HG03558 (cell line): ENCODE measurements around the gene MRAP2.
"Not testable (repeated sequence)": the region's sequence is repeated elsewhere in the genome, so short reads cannot be mapped to it uniquely, and the experiment has no call there.

Source experiments
- ATAC-seq: cut with Tn5 transposase; IDR thresholded peaks from one replicate; pipeline ENCODE4 v1.9.1; 2021; ENCODE audit warnings: moderate number of reproducible peaks; ENCODE audit not compliant: unreplicated experiment; ENCODE audit errors: extremely low read depth

Gene MRAP2

DNA sequence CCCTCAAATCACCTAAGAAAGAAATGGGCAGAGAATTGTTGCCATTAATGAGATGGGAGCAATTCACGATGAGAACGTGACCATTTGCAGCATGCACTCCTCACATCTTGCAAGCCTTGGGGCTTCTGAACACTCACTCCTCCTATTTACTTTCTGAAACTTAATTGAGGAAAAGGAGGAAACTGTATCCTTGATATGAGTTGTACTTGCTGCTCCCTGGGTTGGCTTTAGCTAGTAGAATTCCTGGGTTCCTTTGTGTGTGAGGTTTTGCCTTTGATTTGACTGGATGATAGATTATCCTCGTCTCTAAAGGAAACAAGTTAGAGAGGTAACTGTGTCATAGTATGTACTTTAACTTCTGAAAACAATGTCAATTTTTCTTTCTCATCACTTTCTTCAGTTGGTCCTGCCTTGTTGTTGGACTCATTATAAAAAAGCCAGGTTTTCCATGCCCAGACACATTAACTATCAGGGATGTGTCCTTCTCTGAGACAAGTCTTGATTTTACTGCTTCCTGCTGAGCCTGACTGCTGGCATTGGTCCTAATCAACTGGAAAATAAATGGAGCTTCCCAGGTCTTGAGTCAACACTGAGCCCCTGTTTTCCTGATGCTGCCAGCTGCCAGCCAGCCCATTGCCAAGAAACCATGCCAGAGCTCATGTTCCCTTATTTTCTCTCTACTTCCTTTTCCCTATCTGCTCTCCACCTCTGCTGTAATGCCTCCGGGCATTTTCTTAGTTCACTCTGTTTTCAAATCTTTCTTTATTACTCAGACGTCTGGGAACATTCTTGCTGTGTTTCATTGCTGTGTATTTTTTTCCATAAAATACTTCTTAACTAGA, 6.0 kb upstream of the MRAP2 start:
- ATAC-seq = no peak

DNA sequence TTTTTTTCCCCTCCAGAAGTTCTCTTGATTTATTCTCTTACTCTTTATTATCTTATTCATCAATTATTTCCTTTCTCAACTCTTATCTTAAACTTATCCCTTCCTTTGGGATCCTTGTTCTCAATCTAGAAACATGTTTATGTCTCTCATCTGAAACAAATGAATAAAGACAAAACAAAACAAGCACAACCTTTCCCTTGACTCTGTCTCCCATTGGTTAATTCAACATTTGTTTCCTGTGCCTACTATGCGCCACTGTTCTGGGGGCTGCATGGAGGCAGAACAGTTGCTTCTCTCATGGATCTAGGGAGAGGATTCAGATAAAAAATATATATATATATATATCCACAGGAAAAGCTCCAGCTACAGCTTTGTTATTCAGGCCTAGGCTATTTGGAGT, 5.2 kb upstream of the MRAP2 start:
- no peak for ATAC-seq

DNA sequence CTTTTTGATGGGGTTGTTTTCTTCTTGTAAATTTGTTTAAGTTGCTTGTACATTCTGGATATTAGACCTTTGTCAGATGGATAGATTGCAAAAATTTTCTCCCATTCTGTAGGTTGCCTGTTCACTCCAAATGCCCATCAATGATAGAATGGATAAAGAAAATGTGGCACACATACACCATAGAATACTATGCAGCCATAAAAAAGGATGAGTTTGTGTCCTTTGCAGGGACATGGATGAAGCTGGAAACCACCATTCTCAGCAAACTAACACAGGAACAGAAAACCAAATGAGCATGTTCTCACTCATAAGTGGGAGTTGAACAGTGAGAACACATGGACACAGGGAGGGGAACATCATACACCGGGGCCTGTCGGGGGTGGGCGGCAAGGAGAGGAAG, 1.6 kb upstream of the MRAP2 start:
- not testable (repeated sequence) for ATAC-seq

DNA sequence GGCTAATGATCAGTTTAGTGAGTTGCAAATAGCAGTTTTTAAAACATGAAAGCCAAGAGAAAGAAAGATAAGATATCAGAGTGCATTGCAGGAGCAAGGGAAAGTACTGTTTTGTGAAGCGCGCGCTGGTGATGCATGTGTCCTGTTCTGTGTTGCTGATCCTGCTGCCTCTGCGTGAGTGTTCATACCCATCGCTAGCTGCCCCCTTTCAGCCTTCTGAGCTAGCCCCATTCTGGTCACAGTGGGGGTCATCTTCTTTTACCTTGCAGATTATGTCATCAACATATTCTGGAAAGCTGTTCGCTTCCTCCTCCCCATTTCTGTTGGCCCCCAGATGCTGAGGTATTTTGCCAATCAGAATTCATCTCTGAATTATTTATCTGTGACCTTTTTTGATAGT, 1.9 kb downstream of the MRAP2 start:
- no peak for ATAC-seq

DNA sequence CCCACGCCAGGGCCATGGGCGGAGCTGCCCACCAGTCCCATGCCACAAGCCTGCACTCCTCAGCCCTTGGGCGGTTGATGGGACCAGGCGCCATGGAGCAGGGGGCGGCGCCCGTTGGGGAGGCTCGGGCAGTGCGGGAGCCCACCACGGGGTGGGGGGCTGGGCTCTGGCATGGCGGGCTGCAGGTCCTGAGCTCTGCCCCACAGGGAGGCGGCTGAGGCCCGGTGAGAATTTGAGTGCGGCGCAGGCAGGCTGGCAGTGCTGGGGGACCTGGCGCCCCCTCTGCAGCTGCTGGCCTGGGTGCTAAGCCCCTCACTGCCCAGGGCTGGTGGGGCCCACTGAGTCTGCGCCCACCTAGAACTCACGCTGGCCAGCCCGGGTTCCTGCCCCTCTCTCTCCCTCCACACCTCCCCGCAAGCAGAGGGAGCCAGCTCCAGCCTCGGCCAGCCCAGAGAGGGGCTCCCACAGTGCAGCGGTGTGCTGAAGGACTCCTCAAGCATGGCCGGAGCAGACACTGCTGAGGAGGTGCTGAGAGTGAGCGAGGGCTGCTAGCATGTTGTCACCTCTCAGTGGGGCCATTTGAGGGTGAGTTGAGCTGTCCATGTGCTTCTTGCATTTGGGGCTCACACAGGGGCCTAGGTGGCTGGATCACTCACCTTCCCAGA, 4.0 kb downstream of the MRAP2 start:
- no peak for ATAC-seq

DNA sequence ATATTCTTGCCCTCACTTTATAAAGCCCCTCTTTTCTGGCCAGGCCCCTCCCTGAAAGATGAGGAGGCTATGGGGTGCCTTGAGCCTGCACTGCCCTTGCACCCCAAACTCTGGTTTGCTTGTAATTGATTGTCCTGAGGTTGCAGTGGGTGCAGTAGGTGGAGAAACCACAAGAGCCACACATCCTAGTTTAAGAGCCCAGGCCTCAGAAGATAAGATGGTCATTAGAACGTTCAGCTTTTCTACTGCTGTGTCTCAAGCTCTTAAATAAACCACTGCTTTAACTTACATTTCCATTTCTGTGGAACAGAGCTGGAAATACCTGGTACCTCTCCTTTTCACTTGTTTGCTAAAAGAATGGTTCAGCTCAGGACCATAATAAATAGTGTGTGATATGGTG, 9.0 kb downstream of the MRAP2 start:
- no peak for ATAC-seq

DNA sequence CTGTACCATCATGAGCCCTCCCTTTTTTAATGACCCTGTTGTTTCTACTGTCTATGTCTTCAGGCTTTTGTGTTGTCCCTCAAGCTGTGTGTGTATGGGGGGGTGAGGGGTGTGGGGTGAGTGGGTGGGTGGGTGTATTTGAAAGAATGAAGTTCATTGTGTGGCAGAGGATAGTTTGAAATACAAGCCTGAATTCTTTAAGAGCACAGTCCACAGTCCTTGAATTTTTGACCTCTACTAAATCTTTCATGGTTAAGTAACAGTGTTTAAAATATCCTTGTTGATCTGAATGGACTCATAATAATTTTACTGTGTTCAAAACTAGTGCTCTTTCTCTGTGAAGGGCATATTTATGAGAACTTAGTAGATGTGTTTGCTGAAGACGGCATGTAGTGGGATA, 10.0 kb downstream of the MRAP2 start:
- no peak for ATAC-seq

DNA sequence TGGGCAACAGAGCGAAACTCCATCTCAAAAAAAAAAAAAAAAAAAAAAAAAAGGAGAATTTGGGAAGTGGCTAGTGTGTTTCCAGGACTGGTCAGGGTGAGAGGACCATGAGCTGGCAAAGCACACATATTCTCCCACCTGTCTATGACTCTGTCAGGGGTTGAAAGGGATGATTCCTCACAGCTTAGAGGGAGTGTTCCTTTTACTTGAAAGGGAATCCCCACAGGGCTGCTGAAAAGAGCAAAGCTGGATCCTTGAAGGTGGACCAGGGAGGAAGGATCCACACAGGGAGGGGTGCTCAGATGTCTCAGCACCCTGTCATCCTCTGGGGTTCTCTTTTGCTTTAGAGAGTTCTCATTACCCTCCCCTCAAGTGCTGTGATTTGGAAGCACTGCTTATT, 13.2 kb downstream of the MRAP2 start:
- no peak for ATAC-seq

DNA sequence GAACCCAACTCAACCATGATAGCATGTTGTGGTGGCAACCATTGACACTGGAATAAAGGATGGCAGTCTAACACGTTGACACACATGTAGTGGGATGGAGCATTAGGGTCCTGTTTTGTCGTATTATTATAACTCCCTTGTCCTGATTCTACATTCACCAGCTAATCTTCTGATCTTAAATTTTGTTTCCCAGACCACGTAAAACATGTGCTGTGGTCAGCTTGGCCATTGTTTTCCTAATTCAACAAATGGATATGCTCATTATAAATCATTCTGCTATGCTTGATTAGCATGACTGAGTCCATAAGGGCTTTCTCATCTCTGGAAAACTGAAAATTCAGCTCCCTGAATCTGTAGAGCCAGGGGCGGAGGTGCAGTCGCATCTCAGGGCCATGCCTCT, 15.0 kb downstream of the MRAP2 start:
- no peak for ATAC-seq

DNA sequence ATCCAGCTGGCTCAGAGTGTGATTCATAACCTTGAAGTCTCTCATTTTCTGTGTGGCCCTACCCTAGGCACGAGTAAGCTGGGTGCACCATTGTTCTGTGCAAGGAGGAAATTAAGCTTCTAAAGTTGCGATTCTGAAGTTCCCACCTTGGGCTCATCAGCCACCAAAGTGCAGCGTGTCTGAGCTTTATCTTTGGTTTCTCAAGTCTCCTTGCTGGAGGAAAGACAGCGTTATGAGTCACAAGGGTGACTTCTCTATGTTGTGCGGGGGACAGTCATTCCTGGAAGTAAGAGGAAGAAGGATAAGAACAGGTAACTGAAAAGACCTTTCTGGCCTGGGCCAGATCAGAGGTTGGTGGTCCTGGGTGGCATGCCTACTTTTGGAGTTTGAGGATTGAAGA, 16.8 kb downstream of the MRAP2 start:
- ATAC-seq = no peak

DNA sequence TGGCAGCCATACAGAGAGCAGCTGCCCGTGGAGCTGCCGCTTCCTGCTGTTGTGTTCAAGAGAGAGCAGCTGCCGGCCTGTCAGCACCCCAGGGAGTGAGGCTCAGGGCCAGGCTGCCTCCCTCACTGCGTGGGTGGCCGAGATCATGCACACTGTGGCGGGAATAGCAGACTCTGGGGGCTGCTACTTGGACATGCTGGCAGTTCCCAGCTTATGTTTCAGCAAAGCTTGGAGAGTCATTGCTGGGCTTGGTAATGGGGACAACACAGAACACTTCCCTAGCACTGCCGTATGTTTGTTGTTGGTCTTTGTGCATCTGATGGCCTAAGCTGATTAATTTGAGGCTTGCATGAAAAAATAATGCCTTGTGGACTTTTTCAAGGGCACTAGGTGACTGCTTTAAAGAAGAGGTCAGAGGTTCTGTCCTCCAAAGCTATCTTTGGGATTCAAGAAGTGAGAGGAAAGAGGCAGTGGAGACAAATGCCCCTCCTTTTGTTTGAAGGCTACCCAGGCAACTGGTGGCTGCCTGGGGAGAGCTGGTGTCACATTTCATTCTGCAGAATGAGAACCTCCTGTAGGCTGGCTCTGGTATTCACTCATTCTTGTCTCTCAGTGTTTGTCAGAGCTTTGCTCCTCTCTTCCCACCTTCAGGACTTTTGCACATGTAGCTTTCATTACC, 18.8 kb downstream of the MRAP2 start:
- no peak for ATAC-seq

DNA sequence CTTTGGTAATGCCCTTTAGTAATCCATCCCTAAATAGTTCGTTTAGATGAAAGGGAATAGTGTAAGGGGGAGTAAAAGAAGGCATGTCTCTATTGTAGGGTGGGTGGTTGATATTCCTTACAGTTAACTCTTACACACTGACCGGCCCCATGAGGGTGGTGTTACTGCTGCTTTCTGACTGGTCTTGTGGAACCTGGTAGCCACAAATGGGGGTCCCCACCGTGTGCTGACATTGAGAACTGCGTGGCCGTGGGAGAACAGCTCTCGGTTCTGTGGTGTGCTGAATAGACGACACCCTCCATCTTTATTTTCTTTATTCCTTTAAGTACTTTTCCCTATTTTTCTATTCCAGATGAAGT, 19.3 kb downstream of the MRAP2 start:
- ATAC-seq = no peak

DNA sequence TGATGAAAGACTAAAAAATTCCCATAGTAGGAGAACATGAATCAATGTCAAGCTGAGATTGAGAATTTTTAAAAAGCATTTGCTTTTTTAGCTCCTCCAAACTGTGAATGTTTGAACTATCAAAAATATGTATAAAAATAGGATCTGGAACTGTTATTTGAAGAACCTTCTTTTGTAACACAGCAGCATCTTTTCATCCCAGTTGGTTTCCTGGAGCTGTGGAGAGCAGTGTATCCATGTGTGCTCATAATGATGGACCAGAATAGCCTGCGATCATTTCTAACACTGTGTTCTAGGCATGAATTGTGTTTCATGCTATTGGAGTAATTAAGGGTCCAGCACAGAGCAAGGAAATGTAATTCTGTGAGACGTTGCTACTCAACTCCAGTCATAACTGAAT, 22.1 kb downstream of the MRAP2 start:
- no peak for ATAC-seq

DNA sequence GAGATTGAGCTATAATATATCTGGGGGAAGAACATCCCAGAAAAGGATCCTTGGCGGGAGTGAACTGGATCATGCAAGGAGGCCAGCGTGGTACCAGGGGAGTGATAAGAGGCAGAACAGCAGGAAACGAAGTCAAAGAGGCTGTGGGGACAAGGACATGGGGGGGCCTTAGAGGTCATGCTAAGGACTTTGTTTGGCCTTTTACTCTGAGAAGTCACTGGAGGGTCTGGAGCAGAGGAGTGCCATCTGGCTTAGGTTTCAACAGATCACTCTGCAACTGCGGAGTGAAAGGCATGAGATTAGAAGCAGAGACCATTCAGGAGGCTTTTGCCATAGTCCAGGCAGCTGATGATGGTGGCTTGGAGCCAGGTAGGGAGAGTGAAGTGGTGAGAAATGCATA, 24.3 kb downstream of the MRAP2 start:
- ATAC-seq = no peak

DNA sequence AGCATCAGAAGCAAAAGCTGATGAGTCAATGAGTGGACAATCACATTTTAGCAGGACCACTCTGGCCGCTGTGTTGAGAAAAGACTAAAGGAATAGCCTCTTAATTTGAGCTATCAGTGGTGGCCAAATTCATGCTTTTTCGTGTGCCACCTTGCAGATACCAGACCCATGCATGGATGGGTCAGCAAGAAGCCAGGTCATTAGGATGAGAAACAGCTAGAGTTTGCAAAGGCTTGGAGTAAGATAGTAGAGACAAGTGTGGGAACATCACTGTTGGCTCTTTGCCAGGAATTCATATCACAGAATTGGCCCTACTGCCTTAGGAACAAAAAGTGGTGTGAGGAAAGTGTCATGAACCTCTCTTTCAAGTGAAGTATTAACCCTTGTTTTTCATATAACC, 25.5 kb downstream of the MRAP2 start:
- no peak for ATAC-seq

DNA sequence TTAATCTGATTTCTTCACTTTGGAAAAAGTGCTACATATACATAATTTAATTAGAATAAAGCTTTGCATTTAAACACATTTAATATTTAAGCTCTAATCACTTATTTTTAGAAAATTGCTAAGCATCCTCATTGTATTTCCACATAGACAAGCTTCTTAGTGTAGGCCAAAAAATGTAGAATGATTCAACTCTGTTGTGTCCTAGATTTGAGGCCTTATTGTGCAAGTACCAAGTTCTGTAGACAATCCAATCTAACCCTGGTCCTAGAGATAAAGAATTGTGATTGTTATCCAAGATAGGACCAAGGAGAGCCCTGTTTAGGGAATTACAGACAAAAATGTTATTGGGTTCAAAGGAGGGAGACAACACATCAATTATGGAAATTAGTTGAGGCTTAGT, 27.6 kb downstream of the MRAP2 start:
- ATAC-seq = no peak

DNA sequence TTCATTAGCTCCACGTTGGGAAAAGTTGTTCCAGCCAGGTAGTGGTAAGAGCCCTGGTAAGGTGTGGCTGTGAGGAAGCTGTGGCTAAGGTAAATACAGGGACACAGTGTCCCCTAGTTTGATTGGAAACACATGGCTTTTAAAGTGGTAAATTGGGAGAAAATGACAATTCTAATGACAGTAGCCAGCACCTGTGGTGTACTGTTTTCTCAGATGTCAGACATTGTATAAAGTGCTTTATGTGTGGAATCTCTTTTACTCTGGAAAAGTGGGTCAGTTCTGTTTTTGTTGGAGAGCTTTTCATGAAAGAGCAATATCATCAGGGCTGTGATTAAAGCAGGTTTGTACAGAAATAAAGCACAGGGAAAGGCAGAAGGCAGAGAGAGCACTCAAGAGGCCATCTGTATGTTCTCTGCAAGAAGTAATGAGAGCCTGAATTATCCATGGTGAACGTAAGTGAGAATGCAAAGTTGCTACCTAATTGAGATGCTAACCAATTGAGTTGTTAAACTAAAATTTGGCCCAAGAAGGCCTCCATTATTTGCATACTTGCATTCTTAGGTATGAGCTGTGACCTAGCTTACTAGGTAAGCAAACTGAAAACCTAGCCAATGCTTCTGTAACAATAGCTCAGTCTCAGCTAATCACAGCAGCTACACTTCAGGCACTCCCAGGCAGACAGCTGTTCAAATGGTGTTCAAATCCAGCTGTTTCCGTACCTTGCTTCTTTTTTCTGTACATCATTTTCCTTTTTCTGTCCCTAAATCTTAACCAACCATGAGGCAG, 28.2 kb downstream of the MRAP2 start:
- ATAC-seq = no peak

DNA sequence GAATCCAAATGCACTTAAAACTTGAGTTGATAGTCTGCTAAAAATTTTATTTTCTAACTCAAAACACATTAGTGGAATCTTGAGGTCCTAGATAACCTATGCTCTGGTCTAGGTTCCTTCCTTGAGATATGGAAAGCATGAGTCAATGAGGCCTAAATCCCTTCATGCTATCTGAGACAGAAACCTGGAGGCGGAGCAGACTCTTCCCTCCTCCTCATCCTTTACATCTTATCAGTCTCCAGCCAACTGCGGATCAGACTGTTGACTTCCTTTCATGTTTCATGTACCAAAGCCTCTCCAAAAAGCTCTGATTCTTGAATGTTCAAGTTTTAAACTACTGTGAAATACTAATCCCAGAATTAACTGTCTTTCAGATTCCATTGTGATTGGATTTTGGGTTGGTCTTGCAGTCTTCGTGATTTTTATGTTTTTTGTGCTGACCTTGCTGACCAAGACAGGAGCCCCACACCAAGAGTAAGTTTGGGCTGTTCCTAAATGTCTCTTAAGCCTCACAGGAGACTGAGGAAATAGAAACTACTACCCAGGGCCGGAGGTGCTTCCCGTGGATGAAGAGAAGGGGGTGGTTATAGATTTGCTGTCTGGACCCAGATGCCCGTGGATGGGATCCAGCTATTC, 29.1 kb downstream of the MRAP2 start:
- no peak for ATAC-seq

DNA sequence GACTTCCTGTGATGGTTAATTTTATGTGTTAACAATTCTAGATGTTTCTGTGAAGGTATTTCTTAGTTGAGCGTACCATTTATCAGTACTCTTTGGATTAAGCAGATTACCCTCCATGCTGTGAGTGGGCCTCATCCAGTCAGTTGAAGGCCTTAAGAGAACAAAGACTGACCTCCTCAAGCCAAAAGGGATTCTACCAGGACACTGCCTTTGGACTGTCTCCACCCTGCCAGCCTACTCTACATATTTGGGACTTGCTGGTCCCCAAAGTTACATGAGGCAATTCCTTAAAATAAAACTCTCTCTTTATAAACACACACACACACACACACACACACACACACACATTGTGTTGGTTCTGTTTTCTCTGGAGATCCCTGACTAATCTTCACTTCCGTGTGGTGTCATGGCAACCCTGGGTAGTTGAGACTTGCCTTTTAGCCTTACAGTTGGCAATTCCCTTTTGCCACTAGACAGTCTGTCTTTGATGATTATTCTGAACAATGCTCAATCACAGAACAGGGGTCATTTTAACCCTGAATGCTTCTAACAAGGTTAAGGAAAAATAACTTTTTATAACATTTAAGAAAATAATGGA, 32.2 kb downstream of the MRAP2 start:
- no peak for ATAC-seq

DNA sequence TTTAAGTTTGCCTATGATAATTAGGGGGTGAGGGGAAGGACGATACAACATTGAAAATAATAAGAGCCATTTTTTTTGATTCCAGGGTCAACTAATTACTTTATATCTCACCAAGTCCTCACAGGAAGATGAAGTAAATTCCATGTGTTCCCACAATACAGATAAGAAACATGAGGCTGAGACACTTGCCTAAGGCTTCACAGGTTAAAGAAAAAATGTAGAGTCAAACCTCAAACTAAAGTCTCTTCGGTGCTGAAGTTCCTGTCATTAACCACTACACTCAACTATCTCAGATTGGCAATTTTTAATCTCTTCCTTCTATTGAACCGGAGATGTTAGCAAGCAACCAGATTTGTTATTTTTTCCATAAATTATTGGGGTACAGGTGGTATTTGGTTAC, 33.0 kb downstream of the MRAP2 start:
- ATAC-seq = no peak
